Epithelial cell of esophagus (primary cell): ENCODE results near the gene SCRN1.

ENCODE experiments used
- DNase-seq: peaks from one replicate; pipeline ENCODE4 v3.0.0; 2010; ENCODE audit warnings: low read depth
- H3K4me3 ChIP-seq: 2 replicates; pipeline ENCODE4 v1.5.1; 2011; ENCODE audit warnings: mild to moderate bottlenecking, low read length, control low read depth
- CTCF ChIP-seq: IDR thresholded peaks from 2 replicates; pipeline ENCODE4 v1.5.1; 2011; ENCODE audit warnings: low read depth, mild to moderate bottlenecking, low read length, control low read depth, inconsistent platforms; ENCODE audit not compliant: insufficient read depth; ENCODE audit errors: missing control alignments

Gene SCRN1

DNA sequence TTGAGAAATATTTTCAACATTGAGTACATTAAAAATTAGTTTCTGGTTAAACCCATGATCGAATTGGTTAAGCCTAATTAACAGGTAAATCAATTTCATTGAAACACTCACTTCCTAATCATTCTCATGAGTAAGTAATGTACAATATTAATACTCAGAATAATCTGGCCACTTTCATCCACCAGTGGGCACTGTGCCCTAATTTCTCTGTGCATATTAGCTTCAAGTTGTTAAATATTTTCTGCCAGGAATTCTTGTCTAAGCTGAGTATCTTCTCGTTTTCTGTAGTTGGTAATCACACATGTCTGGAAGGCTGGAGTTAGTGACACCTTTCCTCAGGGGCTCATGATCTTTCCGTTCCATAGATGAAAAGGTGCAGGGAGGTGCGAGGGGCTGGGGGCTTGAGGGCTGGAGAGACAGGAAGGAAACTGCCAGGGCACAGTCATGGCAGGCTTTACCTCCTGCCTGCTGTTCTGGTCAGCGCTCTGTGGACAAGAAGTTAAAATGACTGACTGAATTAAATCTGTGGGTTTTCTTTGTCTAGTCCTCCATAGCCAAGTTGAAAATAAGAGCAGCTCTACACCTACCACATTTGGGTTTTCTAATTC lies 111.4 kb downstream of the SCRN1 start:
- peak; percentile 77 for TF ChIP-seq CTCF
- no peak overlapping the region for H3K4me3 ChIP-seq
- peak; percentile 63 for DNase-seq

- H3K4me3 ChIP-seq, result no peak overlapping the region
- TF ChIP-seq CTCF, result no peak
- no peak for DNase-seq
Observed at GRCh38 chr7:29877196-29877595, 112.4 kb downstream of the SCRN1 start.

- DNase-seq, result no peak
Observed at GRCh38 chr7:29875741-29876140, 113.9 kb downstream of the SCRN1 start.

GRCh38 chr7:29873644-29874294 lies 115.8 kb downstream of the SCRN1 start:
- DNase-seq, result no peak
- TF ChIP-seq CTCF, result no peak
- no peak overlapping the region for H3K4me3 ChIP-seq

More at GRCh38 chr7:29875741-29876140, 113.9 kb downstream of the SCRN1 start:
- TF ChIP-seq CTCF, result no peak
- H3K4me3 ChIP-seq, result no peak overlapping the region

GRCh38 chr7:29871787-29872398 lies 117.7 kb downstream of the SCRN1 start:
- DNase-seq, result no peak

More at GRCh38 chr7:29871787-29872398, 117.7 kb downstream of the SCRN1 start:
- no peak overlapping the region for H3K4me3 ChIP-seq
- TF ChIP-seq CTCF, result no peak
